ENCODE results near the gene FAM98C.
A peak's percentile ranks its signal among the peaks of the same experiment; 100 is the strongest.
"Not testable (repeated sequence)": the region's sequence is repeated elsewhere in the genome, so short reads cannot be mapped to it uniquely, and the experiment has no call there.

FAM98C gene

GRCh38 chr19:38402623-38402966 is 298 bp upstream of the FAM98C start:
- Histone ChIP-seq H3K27me3 (ENCODE audit: control insufficient read depth, insufficient read depth, low read length) (no peaks in the 10 kb centered on the region), H3K4me3 (ENCODE audit: low read length) (peak overlapping the region; percentile 58), H3K36me3 (ENCODE audit: insufficient read depth, low read length) (peaks cover 11% of the 10 kb centered on the region), H3K4me1 (ENCODE audit: control insufficient read depth, insufficient read depth, low read length) (peaks cover 2% of the 10 kb centered on the region), H3K9me3 (replicated peaks; ENCODE audit: low read length) (no peaks in the 10 kb centered on the region), H3K4me2 (ENCODE audit: low read length) (peak overlapping the region; percentile 79), H3K9ac (ENCODE audit: low read depth, low read length) (no peak overlapping the region)

GRCh38 chr19:38404858-38405257 is 2.0 kb downstream of the FAM98C start:
- peaks cover 11% of the 10 kb centered on the region for H3K36me3 ChIP-seq (ENCODE audit: insufficient read depth, low read length)
- no peak overlapping the region for H3K4me2 ChIP-seq (ENCODE audit: low read length)
- H3K9me3 ChIP-seq (replicated peaks; ENCODE audit: low read length), result no peaks in the 10 kb centered on the region
- no peak overlapping the region for H3K9ac ChIP-seq (ENCODE audit: low read depth, low read length)
- no peak overlapping the region for H3K4me3 ChIP-seq (ENCODE audit: low read length)
- H3K27me3 ChIP-seq (ENCODE audit: control insufficient read depth, insufficient read depth, low read length), result no peaks in the 10 kb centered on the region
- peaks cover 2% of the 10 kb centered on the region for H3K4me1 ChIP-seq (ENCODE audit: control insufficient read depth, insufficient read depth, low read length)

- H3K4me3 ChIP-seq (ENCODE audit: low read length), result no peak overlapping the region
- no peaks in the 10 kb centered on the region for H3K27me3 ChIP-seq (ENCODE audit: control insufficient read depth, insufficient read depth, low read length)
- H3K9me3 ChIP-seq (replicated peaks; ENCODE audit: low read length), result no peaks in the 10 kb centered on the region
- peaks cover 11% of the 10 kb centered on the region for H3K36me3 ChIP-seq (ENCODE audit: insufficient read depth, low read length)
- H3K4me1 ChIP-seq (ENCODE audit: control insufficient read depth, insufficient read depth, low read length), result peaks cover 2% of the 10 kb centered on the region
- no peak overlapping the region for H3K4me2 ChIP-seq (ENCODE audit: low read length)
- no peak overlapping the region for H3K9ac ChIP-seq (ENCODE audit: low read depth, low read length)
These were observed 2.4 kb downstream of the FAM98C start for GRCh38 chr19:38405276-38405675.

- Histone ChIP-seq H3K27me3 (ENCODE audit: control insufficient read depth, insufficient read depth, low read length) (no peaks in the 10 kb centered on the region), H3K4me1 (ENCODE audit: control insufficient read depth, insufficient read depth, low read length) (no peaks in the 10 kb centered on the region), H3K9me3 (replicated peaks; ENCODE audit: low read length) (no peaks in the 10 kb centered on the region), H3K9ac (ENCODE audit: low read depth, low read length) (no peak overlapping the region), H3K4me3 (ENCODE audit: low read length) (no peak overlapping the region), H3K36me3 (ENCODE audit: insufficient read depth, low read length) (peaks cover 11% of the 10 kb centered on the region), H3K4me2 (ENCODE audit: low read length) (no peak overlapping the region)
These were observed 6.8 kb downstream of the FAM98C start for GRCh38 chr19:38409631-38410133.

- H3K4me1 ChIP-seq (ENCODE audit: control insufficient read depth, insufficient read depth, low read length); H3K4me2 ChIP-seq (ENCODE audit: low read length); H3K9me3 ChIP-seq (replicated peaks; ENCODE audit: low read length); H3K4me3 ChIP-seq (ENCODE audit: low read length); H3K36me3 ChIP-seq (ENCODE audit: insufficient read depth, low read length); H3K9ac ChIP-seq (ENCODE audit: low read depth, low read length); H3K27me3 ChIP-seq (ENCODE audit: control insufficient read depth, insufficient read depth, low read length): not testable (repeated sequence)
These were observed 7.5 kb downstream of the FAM98C start for GRCh38 chr19:38410407-38410806.

- H3K4me3 ChIP-seq (ENCODE audit: low read length), result no peak overlapping the region
- H3K4me2 ChIP-seq (ENCODE audit: low read length), result no peak overlapping the region
- H3K9me3 ChIP-seq (replicated peaks; ENCODE audit: low read length), result no peaks in the 10 kb centered on the region
- H3K36me3 ChIP-seq (ENCODE audit: insufficient read depth, low read length), result peaks cover 7% of the 10 kb centered on the region
- H3K27me3 ChIP-seq (ENCODE audit: control insufficient read depth, insufficient read depth, low read length), result no peaks in the 10 kb centered on the region
- H3K9ac ChIP-seq (ENCODE audit: low read depth, low read length), result no peak overlapping the region
- no peaks in the 10 kb centered on the region for H3K4me1 ChIP-seq (ENCODE audit: control insufficient read depth, insufficient read depth, low read length)
These were observed 8.3 kb downstream of the FAM98C start for GRCh38 chr19:38411041-38411712.

- not testable (repeated sequence) for H3K9ac ChIP-seq (ENCODE audit: low read depth, low read length); H3K9me3 ChIP-seq (replicated peaks; ENCODE audit: low read length); H3K4me1 ChIP-seq (ENCODE audit: control insufficient read depth, insufficient read depth, low read length); H3K36me3 ChIP-seq (ENCODE audit: insufficient read depth, low read length); H3K4me2 ChIP-seq (ENCODE audit: low read length); H3K27me3 ChIP-seq (ENCODE audit: control insufficient read depth, insufficient read depth, low read length); H3K4me3 ChIP-seq (ENCODE audit: low read length)
These were observed 9.0 kb downstream of the FAM98C start for GRCh38 chr19:38411898-38412297.

GRCh38 chr19:38412491-38412890 is 9.6 kb downstream of the FAM98C start:
- no peak overlapping the region for H3K4me2 ChIP-seq (ENCODE audit: low read length)
- H3K9ac ChIP-seq (ENCODE audit: low read depth, low read length), result no peak overlapping the region
- no peak overlapping the region for H3K4me3 ChIP-seq (ENCODE audit: low read length)
- H3K27me3 ChIP-seq (ENCODE audit: control insufficient read depth, insufficient read depth, low read length), result peaks cover 8% of the 10 kb centered on the region
- H3K4me1 ChIP-seq (ENCODE audit: control insufficient read depth, insufficient read depth, low read length), result no peaks in the 10 kb centered on the region
- no peaks in the 10 kb centered on the region for H3K36me3 ChIP-seq (ENCODE audit: insufficient read depth, low read length)
- no peaks in the 10 kb centered on the region for H3K9me3 ChIP-seq (replicated peaks; ENCODE audit: low read length)

GRCh38 chr19:38412961-38413360 is 10.1 kb downstream of the FAM98C start:
- no peak overlapping the region for H3K4me3 ChIP-seq (ENCODE audit: low read length)
- H3K9me3 ChIP-seq (replicated peaks; ENCODE audit: low read length), result no peaks in the 10 kb centered on the region
- no peak overlapping the region for H3K9ac ChIP-seq (ENCODE audit: low read depth, low read length)
- H3K4me1 ChIP-seq (ENCODE audit: control insufficient read depth, insufficient read depth, low read length), result no peaks in the 10 kb centered on the region
- H3K4me2 ChIP-seq (ENCODE audit: low read length), result no peak overlapping the region
- no peaks in the 10 kb centered on the region for H3K36me3 ChIP-seq (ENCODE audit: insufficient read depth, low read length)
- peaks cover 11% of the 10 kb centered on the region for H3K27me3 ChIP-seq (ENCODE audit: control insufficient read depth, insufficient read depth, low read length)

GRCh38 chr19:38413416-38413815 is 10.5 kb downstream of the FAM98C start:
- H3K9ac ChIP-seq (ENCODE audit: low read depth, low read length), result no peak overlapping the region
- no peaks in the 10 kb centered on the region for H3K9me3 ChIP-seq (replicated peaks; ENCODE audit: low read length)
- peaks cover 11% of the 10 kb centered on the region for H3K27me3 ChIP-seq (ENCODE audit: control insufficient read depth, insufficient read depth, low read length)
- H3K4me1 ChIP-seq (ENCODE audit: control insufficient read depth, insufficient read depth, low read length), result no peaks in the 10 kb centered on the region
- no peaks in the 10 kb centered on the region for H3K36me3 ChIP-seq (ENCODE audit: insufficient read depth, low read length)
- no peak overlapping the region for H3K4me3 ChIP-seq (ENCODE audit: low read length)
- H3K4me2 ChIP-seq (ENCODE audit: low read length), result no peak overlapping the region

- H3K27me3 ChIP-seq (ENCODE audit: control insufficient read depth, insufficient read depth, low read length), result peaks cover 14% of the 10 kb centered on the region
- no peaks in the 10 kb centered on the region for H3K9me3 ChIP-seq (replicated peaks; ENCODE audit: low read length)
- no peak overlapping the region for H3K4me2 ChIP-seq (ENCODE audit: low read length)
- H3K36me3 ChIP-seq (ENCODE audit: insufficient read depth, low read length), result no peaks in the 10 kb centered on the region
- H3K9ac ChIP-seq (ENCODE audit: low read depth, low read length), result no peak overlapping the region
- H3K4me3 ChIP-seq (ENCODE audit: low read length), result no peak overlapping the region
- no peaks in the 10 kb centered on the region for H3K4me1 ChIP-seq (ENCODE audit: control insufficient read depth, insufficient read depth, low read length)
These were observed 14.3 kb downstream of the FAM98C start for GRCh38 chr19:38417146-38417543.

All from skeletal muscle satellite cell (primary cell).